ENCODE results near the gene LYVE1. TPM values are rescaled to one million over a fixed set of nuclear protein-coding genes. Genes with fewer than 3 reads are reported as not detected.
"Not testable (repeated sequence)": the region's sequence is repeated elsewhere in the genome, so short reads cannot be mapped to it uniquely, and the experiment has no call there.

Gene LYVE1
- total RNA-seq, 1 experiment from 2014 or later, result 0.31 TPM

GRCh38 chr11:10597877-10598351 is 29.4 kb upstream of the LYVE1 start:
- in situ Hi-C loops (cut with HindIII; ENCODE audit: low pct_unique_long_range_greater_than_20kb, low sequenced_read_pairs), result no loop called here
- ATAC-seq (no peak), DNase-seq (ENCODE audit: low read depth, low spot score) (no peak)
- CTCF ChIA-PET, result no interaction called here
- BruUV-seq (replicated peaks), result no TSS peak
- Histone ChIP-seq H3K36me3 (ENCODE audit: control insufficient read depth, insufficient read depth, low read length) (no peaks in the 10 kb centered on the region), H3K27ac (ENCODE audit: low read length) (no peak overlapping the region), H3K4me3 (ENCODE audit: low read depth in 2 of 2, low read length in 2 of 2) (no peak overlapping the region), H3K27me3 (ENCODE audit: control insufficient read depth, insufficient read depth, low read length) (peaks cover 10% of the 10 kb centered on the region; the same call in 1 of the 2 replicates), H3K9me3 (ENCODE audit: control insufficient read depth, insufficient read depth, low read depth, low read length) (no peaks in the 10 kb centered on the region), H3K4me1 (ENCODE audit: control insufficient read depth, insufficient read depth, low read length) (no peaks in the 10 kb centered on the region)
- intact Hi-C loops (cut with micrococcal nuclease; ENCODE audit: unreplicated experiment), result no loop called here
- POLR2A ChIA-PET, result no interaction called here
- TF ChIP-seq TCF7L2 (IDR thresholded peaks at IDR 0.05; ENCODE audit: low read depth, low read length), result no peak
- no peak for TF ChIP-seq REST (IDR thresholded peaks at IDR 0.05; ENCODE audit: insufficient read depth in 1 of 2, low read depth in 2 of 2, low read length in 1 of 2)
- TF ChIP-seq SIN3A (IDR thresholded peaks at IDR 0.05; ENCODE audit: borderline replicate concordance, insufficient read depth, low read depth, low read length), result no peak
- TF ChIP-seq POLR2AphosphoS5 (IDR thresholded peaks at IDR 0.05; ENCODE audit: low read depth, low read length), result no peak
- no peak for TF ChIP-seq CTCF (IDR thresholded peaks at IDR 0.05)

- POLR2A ChIA-PET; in situ Hi-C loops (cut with HindIII; ENCODE audit: low pct_unique_long_range_greater_than_20kb, low sequenced_read_pairs); ATAC-seq; H3K27ac ChIP-seq (ENCODE audit: low read length); H3K36me3 ChIP-seq (ENCODE audit: control insufficient read depth, insufficient read depth, low read length); H3K4me1 ChIP-seq (ENCODE audit: control insufficient read depth, insufficient read depth, low read length); BruUV-seq (replicated peaks); intact Hi-C loops (cut with micrococcal nuclease; ENCODE audit: unreplicated experiment); CTCF ChIA-PET; DNase-seq (ENCODE audit: low read depth, low spot score); H3K9me3 ChIP-seq (ENCODE audit: control insufficient read depth, insufficient read depth, low read depth, low read length); H3K4me3 ChIP-seq (ENCODE audit: low read depth in 2 of 2, low read length in 2 of 2): not testable (repeated sequence)
- H3K27me3 ChIP-seq (ENCODE audit: control insufficient read depth, insufficient read depth, low read length), result peaks cover 22% of the 10 kb centered on the region; the same call in 1 of the 2 replicates
Measured at GRCh38 chr11:10595840-10596239, 27.4 kb upstream of the LYVE1 start.

- in situ Hi-C loops (cut with HindIII; ENCODE audit: low pct_unique_long_range_greater_than_20kb, low sequenced_read_pairs) (no loop called here), intact Hi-C loops (cut with micrococcal nuclease; ENCODE audit: unreplicated experiment) (no loop called here)
- CTCF ChIA-PET, result no interaction called here
- Histone ChIP-seq H3K4me3 (ENCODE audit: low read depth in 2 of 2, low read length in 2 of 2) (no peak overlapping the region), H3K36me3 (ENCODE audit: control insufficient read depth, insufficient read depth, low read length) (no peaks in the 10 kb centered on the region), H3K4me1 (ENCODE audit: control insufficient read depth, insufficient read depth, low read length) (no peaks in the 10 kb centered on the region), H3K27me3 (ENCODE audit: control insufficient read depth, insufficient read depth, low read length) (peaks cover 26% of the 10 kb centered on the region; the same call in 1 of the 2 replicates), H3K27ac (ENCODE audit: low read length) (no peak overlapping the region), H3K9me3 (ENCODE audit: control insufficient read depth, insufficient read depth, low read depth, low read length) (no peaks in the 10 kb centered on the region)
- POLR2A ChIA-PET, result no interaction called here
- no peak for DNase-seq (ENCODE audit: low read depth, low spot score)
- TF ChIP-seq CTCF (IDR thresholded peaks at IDR 0.05) (no peak), POLR2AphosphoS5 (IDR thresholded peaks at IDR 0.05; ENCODE audit: low read depth, low read length) (no peak), REST (IDR thresholded peaks at IDR 0.05; ENCODE audit: insufficient read depth in 1 of 2, low read depth in 2 of 2, low read length in 1 of 2) (no peak), SIN3A (IDR thresholded peaks at IDR 0.05; ENCODE audit: borderline replicate concordance, insufficient read depth, low read depth, low read length) (no peak), TCF7L2 (IDR thresholded peaks at IDR 0.05; ENCODE audit: low read depth, low read length) (no peak)
- BruUV-seq (replicated peaks), result no TSS peak
- no peak for ATAC-seq
Measured at GRCh38 chr11:10594407-10594806, 25.9 kb upstream of the LYVE1 start.
